Sigmoid colon (tissue), 7 donors: ENCODE measurements around the gene APEH. TPM values are rescaled to one million over a fixed set of nuclear protein-coding genes. Genes with fewer than 3 reads are reported as not detected.

Source experiments
- DNase-seq: peaks from one replicate; pipeline ENCODE4 v3.0.0-alpha.2; 2019
- H3K27ac ChIP-seq, 4 donors: fragments of 200-600 bp; sonication (generic); one replicate each; pipeline ENCODE4 v1.5.1; 2016 to 2019; ENCODE audit warnings: mild to moderate bottlenecking in 1 of 4
- H3K27me3 ChIP-seq, 3 donors: fragments of 200-600 bp; sonication (generic); one replicate each; pipeline ENCODE4 v1.5.1; 2019; ENCODE audit warnings: mild to moderate bottlenecking in 1 of 3
- H3K36me3 ChIP-seq, 4 donors: fragments of 200-600 bp; sonication (generic); one replicate each; pipeline ENCODE4 v1.5.1; 2016 to 2019
- H3K4me1 ChIP-seq, 4 donors: fragments of 200-600 bp; sonication (generic); one replicate each; pipeline ENCODE4 v1.5.1; 2017 to 2019
- H3K4me3 ChIP-seq, 4 donors: fragments of 200-600 bp; sonication (generic); one replicate each; pipeline ENCODE4 v1.5.1; 2017 to 2019; ENCODE audit warnings: mild to moderate bottlenecking in 2 of 4, moderate library complexity in 1 of 4
- H3K9me3 ChIP-seq, 4 donors: fragments of 200-600 bp in 3 of 4; sonication (generic) in 3 of 4; one replicate each; pipeline versions ENCODE4 v1.5.1 to v1.6.1; 2013 to 2019
- CTCF ChIP-seq, 4 experiments: fragments of 450-650 bp in 3 of 4; fragments of 200-600 bp in 1 of 4; IDR thresholded peaks; one replicate each; pipeline ENCODE4 v1.5.1; 2016 to 2019; ENCODE audit warnings: antibody characterized with exemption in 4 of 4, mild to moderate bottlenecking in 3 of 4, moderate library complexity in 2 of 4
- EP300 ChIP-seq, 4 donors: sonication (generic); formaldehyde crosslinking; IDR thresholded peaks; one replicate each; pipeline ENCODE4 v1.6.1; 2017; ENCODE audit warnings: antibody characterized with exemption in 4 of 4
- POLR2A ChIP-seq, 2 donors: fragments of 450-650 bp; IDR thresholded peaks; one replicate each; pipeline ENCODE4 v1.6.1; 2016; ENCODE audit warnings: antibody characterized with exemption in 2 of 2, mild to moderate bottlenecking in 2 of 2, moderate library complexity in 2 of 2
- POLR2AphosphoS5 ChIP-seq, 4 donors: sonication (generic); formaldehyde crosslinking; IDR thresholded peaks; one replicate each; pipeline ENCODE4 v1.6.1; 2017; ENCODE audit warnings: antibody characterized with exemption in 4 of 4
- WGBS, 2 donors: extraction: QIAGEN DNeasy Blood & Tissue Kit; methylation state at CpG; one replicate each; pipeline ENCODE4 v1.1.7; 2013; 5-methylcytosine and 5-hydroxymethylcytosine counted together
- intact Hi-C: fragments of 100-400 bp; cut with DNase I; formaldehyde crosslinking; loops from one replicate; pipeline ENCODE4 v1.15.1; 2023
- polyA plus RNA-seq, 3 donors: library from polyadenylated mRNA; stranded (reverse); fragments of 200-250 nt; gene quantifications; one replicate each; pipeline ENCODE4 v1.2.3, GENCODE V29; 2013
- total RNA-seq, 4 donors: library from RNA; depleted of rRNA; stranded (reverse); fragments of >200 nt; gene quantifications; one replicate each; pipeline ENCODE4 v1.1.0, GENCODE V29; 2016
- donor health status: healthy with polysubstance abuse.
- donor health status: Bipolar disorder and iron deficiency.
- donor health status: healthy.

The APEH gene
- total and polyA plus RNA-seq, 7 donors = 49.0 to 102 (median 64.8) TPM

DNA sequence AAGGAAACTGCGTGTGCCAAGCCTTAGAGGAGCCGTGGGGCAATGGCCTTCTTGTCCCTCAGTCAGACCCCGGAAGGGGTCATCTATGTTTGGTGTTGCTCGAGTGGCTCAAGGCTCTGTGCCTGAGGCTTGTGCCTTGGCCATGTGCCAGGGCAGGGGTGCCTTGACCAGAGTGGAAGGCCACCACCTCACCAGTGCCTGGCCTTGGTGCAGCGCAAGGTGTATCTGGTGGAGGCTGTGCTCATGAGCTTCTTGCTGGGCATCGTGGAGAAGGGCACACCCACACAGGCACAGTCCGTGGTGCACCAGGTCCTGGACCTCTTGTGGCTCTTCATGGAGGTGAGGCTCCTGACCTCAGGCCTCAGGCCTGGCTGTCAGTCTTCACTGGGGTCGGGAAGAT is 25.9 kb downstream of the APEH start:
- WGBS, 2 donors = 82 to 88% methylated on average over 8 of the region's 8 CpGs
- intact Hi-C loops = loop anchor here (2.0 to 5.0 kb wide), 2 partner anchors 139 to 202 kb away; partner anchors contain the start of gene MST1R
- peaks cover 0 to 73% (median 33%) of the 10 kb centered on the region in 4 donors for H3K36me3 ChIP-seq
- no peak overlapping the region for H3K27ac ChIP-seq
- H3K9me3 ChIP-seq = no peaks in the 10 kb centered on the region
- H3K4me1 ChIP-seq = peaks cover 0 to 2% (median 0%) of the 10 kb centered on the region in 4 donors
- TF ChIP-seq POLR2AphosphoS5 (IDR thresholded peaks at IDR 0.05) = no peak
- no peak for TF ChIP-seq POLR2A (IDR thresholded peaks at IDR 0.05)
- no peak for TF ChIP-seq EP300 (IDR thresholded peaks at IDR 0.05)
- TF ChIP-seq CTCF (IDR thresholded peaks at IDR 0.05) = no peak
- DNase-seq = no peak
- H3K4me3 ChIP-seq = no peak overlapping the region
- no peaks in the 10 kb centered on the region for H3K27me3 ChIP-seq

DNA sequence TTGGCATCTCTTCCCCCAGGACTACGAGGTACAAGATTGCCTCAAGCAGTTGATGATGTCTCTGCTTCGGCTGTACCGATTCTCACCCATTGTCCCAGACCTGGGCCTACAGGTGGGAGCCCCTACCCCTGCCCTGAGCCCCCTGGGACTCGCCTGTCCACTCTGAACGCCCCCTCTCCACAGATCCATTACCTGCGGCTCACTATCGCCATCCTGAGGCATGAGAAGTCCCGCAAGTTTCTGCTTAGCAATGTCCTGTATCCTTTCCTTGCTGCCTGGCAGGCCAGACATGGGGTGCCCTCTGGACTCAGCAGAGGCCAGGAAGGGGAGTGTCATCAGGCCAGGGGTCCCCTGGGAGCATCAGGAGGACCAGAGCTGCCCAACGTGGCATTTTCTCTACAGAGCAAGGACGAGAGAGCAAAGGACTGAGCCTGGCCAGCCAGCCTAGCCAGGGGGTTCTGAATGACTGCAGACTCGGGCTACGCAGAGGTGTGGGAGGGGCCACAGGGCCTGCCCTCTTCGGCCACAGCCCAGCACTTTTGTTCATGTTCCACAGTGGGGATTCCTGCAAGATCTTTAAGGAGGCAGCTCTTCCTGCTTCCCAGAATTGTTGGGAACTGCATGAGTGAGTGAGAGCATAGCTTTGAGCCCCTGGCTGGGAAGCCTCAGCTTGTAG is 26.4 kb downstream of the APEH start:
- peaks cover 0 to 2% (median 0%) of the 10 kb centered on the region in 4 donors for H3K4me1 ChIP-seq
- H3K27me3 ChIP-seq = no peaks in the 10 kb centered on the region
- no peaks in the 10 kb centered on the region for H3K9me3 ChIP-seq
- WGBS, 2 donors = 87 to 88% methylated on average over 13 of the region's 13 CpGs
- no peak for DNase-seq
- no peak overlapping the region for H3K27ac ChIP-seq
- no peak for TF ChIP-seq POLR2A (IDR thresholded peaks at IDR 0.05)
- no peak for TF ChIP-seq CTCF (IDR thresholded peaks at IDR 0.05)
- no peak for TF ChIP-seq POLR2AphosphoS5 (IDR thresholded peaks at IDR 0.05)
- no peak for TF ChIP-seq EP300 (IDR thresholded peaks at IDR 0.05)
- no peak overlapping the region for H3K4me3 ChIP-seq
- intact Hi-C loops = loop anchor here (2.0 to 5.0 kb wide), 2 partner anchors 138 to 202 kb away; partner anchors contain the start of gene MST1R
- peaks cover 0 to 79% (median 34%) of the 10 kb centered on the region in 4 donors for H3K36me3 ChIP-seq

- Histone ChIP-seq H3K4me3 (no peak overlapping the region), H3K9me3 (no peaks in the 10 kb centered on the region), H3K27ac (no peak overlapping the region), H3K27me3 (no peaks in the 10 kb centered on the region), H3K36me3 (peaks cover 0 to 86% (median 34%) of the 10 kb centered on the region in 4 donors), H3K4me1 (peaks cover 0 to 2% (median 0%) of the 10 kb centered on the region in 4 donors)
- DNase-seq = no peak
- TF ChIP-seq CTCF (IDR thresholded peaks at IDR 0.05) (peak in 2 of 4 experiments; percentile 38 to 48), POLR2AphosphoS5 (IDR thresholded peaks at IDR 0.05) (no peak), EP300 (IDR thresholded peaks at IDR 0.05) (no peak), POLR2A (IDR thresholded peaks at IDR 0.05) (no peak)
- intact Hi-C loops = loop anchor here (2.0 to 5.0 kb wide), 2 partner anchors 137 to 201 kb away; partner anchors contain the start of gene MST1R
- 90 to 91% methylated on average over 21 of the region's 21 CpGs for WGBS, 2 donors
Observed at GRCh38 chr3:49701388-49702077, 27.4 kb downstream of the APEH start.

DNA sequence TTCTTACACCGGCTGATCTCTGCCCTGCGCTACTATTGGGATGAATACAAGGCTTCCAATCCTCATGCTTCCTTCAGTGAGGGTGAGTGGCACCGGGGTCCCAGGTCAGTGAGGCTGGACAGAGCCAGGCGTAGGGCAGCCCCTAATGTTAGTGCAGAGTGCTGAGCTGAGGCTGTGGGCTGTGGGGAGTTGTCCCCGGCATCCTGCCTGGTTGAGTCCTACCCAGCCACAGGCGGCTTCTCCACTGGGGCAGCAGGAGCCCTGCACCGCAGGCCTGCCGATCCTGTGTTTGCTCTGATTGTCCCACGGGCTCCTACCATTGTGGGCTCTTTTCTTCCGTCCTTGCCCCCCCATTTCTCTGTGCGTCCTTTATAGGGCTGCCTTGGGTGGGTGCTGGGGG is 28.5 kb downstream of the APEH start:
- Histone ChIP-seq H3K27me3 (no peaks in the 10 kb centered on the region), H3K36me3 (peaks cover 0 to 87% (median 34%) of the 10 kb centered on the region in 4 donors), H3K9me3 (no peaks in the 10 kb centered on the region), H3K4me1 (peaks cover 0 to 2% (median 0%) of the 10 kb centered on the region in 4 donors), H3K27ac (no peak overlapping the region), H3K4me3 (no peak overlapping the region)
- DNase-seq = no peak
- intact Hi-C loops = loop anchor here (5.0 kb wide), 1 partner anchor 200 kb away; the partner anchor contains the start of gene MST1R
- WGBS, 2 donors = 95% methylated on average over 11 of the region's 11 CpGs
- TF ChIP-seq EP300 (IDR thresholded peaks at IDR 0.05) = no peak
- TF ChIP-seq CTCF (IDR thresholded peaks at IDR 0.05) = no peak
- TF ChIP-seq POLR2A (IDR thresholded peaks at IDR 0.05) = no peak
- no peak for TF ChIP-seq POLR2AphosphoS5 (IDR thresholded peaks at IDR 0.05)
